Stimulated activated naive CD8-positive, alpha-beta T cell treated with anti-CD3 and anti-CD28 coated beads, Interleukin-15, Interleukin-2, amounts not matched to agents 100 ng/mL and 50 ng/mL, for 24 hours (primary cell): ENCODE measurements around the gene AFTPH.
"Not testable (repeated sequence)": the region's sequence is repeated elsewhere in the genome, so short reads cannot be mapped to it uniquely, and the experiment has no call there.

Experiments
- H3K27ac Mint-ChIP-seq: one replicate; pipeline ENCODE4 v1.8.0; 2021; ENCODE audit warnings: mild to moderate bottlenecking, mixed read lengths
- H3K27me3 Mint-ChIP-seq: one replicate; pipeline ENCODE4 v1.8.0; 2021; ENCODE audit warnings: mixed read lengths
- H3K36me3 Mint-ChIP-seq: one replicate; pipeline ENCODE4 v1.8.0; 2021; ENCODE audit warnings: low read depth, mixed read lengths
- H3K4me1 Mint-ChIP-seq: one replicate; pipeline ENCODE4 v1.8.0; 2021; ENCODE audit warnings: low read depth, mixed read lengths
- H3K4me3 Mint-ChIP-seq: one replicate; pipeline ENCODE4 v1.8.0; 2021; ENCODE audit warnings: mild to moderate bottlenecking, mixed read lengths
- H3K9me3 Mint-ChIP-seq: one replicate; pipeline ENCODE4 v1.8.0; 2021; ENCODE audit warnings: mixed read lengths

AFTPH gene

GRCh38 chr2:64522843-64523428 is 1.2 kb upstream of the AFTPH start:
- H3K27ac Mint-ChIP-seq: peak overlapping the region; percentile 96
- no peaks in the 10 kb centered on the region for H3K9me3 Mint-ChIP-seq
- H3K36me3 Mint-ChIP-seq: peaks cover 8% of the 10 kb centered on the region
- H3K4me1 Mint-ChIP-seq: peaks cover 40% of the 10 kb centered on the region
- H3K27me3 Mint-ChIP-seq: no peaks in the 10 kb centered on the region
- peak overlapping the region; percentile 97 for H3K4me3 Mint-ChIP-seq

- Mint-ChIP-seq H3K9me3 (no peaks in the 10 kb centered on the region), H3K27ac (peak overlapping the region; percentile 100), H3K36me3 (peaks cover 13% of the 10 kb centered on the region), H3K27me3 (no peaks in the 10 kb centered on the region), H3K4me3 (peak overlapping the region; percentile 97), H3K4me1 (peaks cover 53% of the 10 kb centered on the region)
Measured at GRCh38 chr2:64524604-64525316, 632 bp downstream of the AFTPH start.

- H3K4me1 Mint-ChIP-seq: peaks cover 57% of the 10 kb centered on the region
Measured at GRCh38 chr2:64525317-64525613, 1.1 kb downstream of the AFTPH start.

GRCh38 chr2:64526034-64526433 is 1.9 kb downstream of the AFTPH start:
- Mint-ChIP-seq H3K36me3 (peaks cover 18% of the 10 kb centered on the region), H3K9me3 (no peaks in the 10 kb centered on the region), H3K4me3 (peak overlapping the region; percentile 97), H3K27ac (peak overlapping the region; percentile 100), H3K4me1 (peaks cover 64% of the 10 kb centered on the region), H3K27me3 (no peaks in the 10 kb centered on the region)

More at GRCh38 chr2:64525317-64525613, 1.1 kb downstream of the AFTPH start:
- no peaks in the 10 kb centered on the region for H3K9me3 Mint-ChIP-seq
- no peaks in the 10 kb centered on the region for H3K27me3 Mint-ChIP-seq
- peak overlapping the region; percentile 97 for H3K4me3 Mint-ChIP-seq
- peaks cover 15% of the 10 kb centered on the region for H3K36me3 Mint-ChIP-seq
- peak overlapping the region; percentile 100 for H3K27ac Mint-ChIP-seq

GRCh38 chr2:64530946-64531345 is 6.8 kb downstream of the AFTPH start:
- not testable (repeated sequence) for H3K27me3 Mint-ChIP-seq, H3K9me3 Mint-ChIP-seq, H3K4me3 Mint-ChIP-seq, H3K27ac Mint-ChIP-seq
- Mint-ChIP-seq H3K4me1 (peaks cover 86% of the 10 kb centered on the region), H3K36me3 (peaks cover 15% of the 10 kb centered on the region)

GRCh38 chr2:64532030-64532429 is 7.9 kb downstream of the AFTPH start:
- Mint-ChIP-seq H3K4me3 (no peak overlapping the region), H3K36me3 (peaks cover 17% of the 10 kb centered on the region), H3K27ac (no peak overlapping the region), H3K4me1 (peaks cover 80% of the 10 kb centered on the region), H3K27me3 (no peaks in the 10 kb centered on the region), H3K9me3 (no peaks in the 10 kb centered on the region)

- Mint-ChIP-seq H3K4me3 (peak overlapping the region; percentile 30), H3K36me3 (peaks cover 12% of the 10 kb centered on the region), H3K27me3 (no peaks in the 10 kb centered on the region), H3K27ac (peak overlapping the region; percentile 46), H3K9me3 (no peaks in the 10 kb centered on the region), H3K4me1 (peaks cover 82% of the 10 kb centered on the region)
Measured at GRCh38 chr2:64533882-64534281, 9.8 kb downstream of the AFTPH start.

- peaks cover 82% of the 10 kb centered on the region for H3K4me1 Mint-ChIP-seq
- H3K27me3 Mint-ChIP-seq: no peaks in the 10 kb centered on the region
- peak overlapping the region; percentile 40 for H3K4me3 Mint-ChIP-seq
- H3K9me3 Mint-ChIP-seq: no peaks in the 10 kb centered on the region
- H3K27ac Mint-ChIP-seq: peak overlapping the region; percentile 56
- H3K36me3 Mint-ChIP-seq: peaks cover 12% of the 10 kb centered on the region
Measured at GRCh38 chr2:64534363-64534762, 10.2 kb downstream of the AFTPH start.

GRCh38 chr2:64535024-64535423 is 10.9 kb downstream of the AFTPH start:
- no peaks in the 10 kb centered on the region for H3K27me3 Mint-ChIP-seq
- H3K27ac Mint-ChIP-seq: no peak overlapping the region
- no peak overlapping the region for H3K4me3 Mint-ChIP-seq
- peaks cover 12% of the 10 kb centered on the region for H3K36me3 Mint-ChIP-seq
- H3K9me3 Mint-ChIP-seq: no peaks in the 10 kb centered on the region
- H3K4me1 Mint-ChIP-seq: peaks cover 87% of the 10 kb centered on the region

- Mint-ChIP-seq H3K27me3 (no peaks in the 10 kb centered on the region), H3K27ac (no peak overlapping the region), H3K36me3 (peaks cover 7% of the 10 kb centered on the region), H3K9me3 (no peaks in the 10 kb centered on the region), H3K4me1 (peaks cover 87% of the 10 kb centered on the region), H3K4me3 (no peak overlapping the region)
Measured at GRCh38 chr2:64537991-64538390, 13.9 kb downstream of the AFTPH start.

- Mint-ChIP-seq H3K36me3 (peaks cover 7% of the 10 kb centered on the region), H3K4me3 (peak overlapping the region; percentile 10), H3K27ac (no peak overlapping the region), H3K9me3 (no peaks in the 10 kb centered on the region), H3K4me1 (peaks cover 87% of the 10 kb centered on the region), H3K27me3 (no peaks in the 10 kb centered on the region)
Measured at GRCh38 chr2:64538764-64539433, 14.8 kb downstream of the AFTPH start.

GRCh38 chr2:64540615-64541014 is 16.5 kb downstream of the AFTPH start:
- H3K4me1 Mint-ChIP-seq: peaks cover 78% of the 10 kb centered on the region
- H3K9me3 Mint-ChIP-seq: no peaks in the 10 kb centered on the region
- no peaks in the 10 kb centered on the region for H3K27me3 Mint-ChIP-seq
- H3K36me3 Mint-ChIP-seq: peaks cover 9% of the 10 kb centered on the region
- no peak overlapping the region for H3K27ac Mint-ChIP-seq
- no peak overlapping the region for H3K4me3 Mint-ChIP-seq

- Mint-ChIP-seq H3K4me1 (peaks cover 72% of the 10 kb centered on the region), H3K36me3 (peaks cover 4% of the 10 kb centered on the region), H3K4me3 (no peak overlapping the region), H3K27ac (no peak overlapping the region), H3K27me3 (no peaks in the 10 kb centered on the region), H3K9me3 (no peaks in the 10 kb centered on the region)
Measured at GRCh38 chr2:64541547-64541946, 17.4 kb downstream of the AFTPH start.

GRCh38 chr2:64542071-64543007 is 18.2 kb downstream of the AFTPH start:
- Mint-ChIP-seq H3K27ac (no peak overlapping the region), H3K27me3 (no peaks in the 10 kb centered on the region), H3K4me3 (no peak overlapping the region), H3K4me1 (peaks cover 74% of the 10 kb centered on the region), H3K36me3 (peaks cover 4% of the 10 kb centered on the region), H3K9me3 (no peaks in the 10 kb centered on the region)
